ENCODE measurements around the gene COL15A1.
A peak's percentile ranks its signal among the peaks of the same experiment; 100 is the strongest.

Gene COL15A1

DNA sequence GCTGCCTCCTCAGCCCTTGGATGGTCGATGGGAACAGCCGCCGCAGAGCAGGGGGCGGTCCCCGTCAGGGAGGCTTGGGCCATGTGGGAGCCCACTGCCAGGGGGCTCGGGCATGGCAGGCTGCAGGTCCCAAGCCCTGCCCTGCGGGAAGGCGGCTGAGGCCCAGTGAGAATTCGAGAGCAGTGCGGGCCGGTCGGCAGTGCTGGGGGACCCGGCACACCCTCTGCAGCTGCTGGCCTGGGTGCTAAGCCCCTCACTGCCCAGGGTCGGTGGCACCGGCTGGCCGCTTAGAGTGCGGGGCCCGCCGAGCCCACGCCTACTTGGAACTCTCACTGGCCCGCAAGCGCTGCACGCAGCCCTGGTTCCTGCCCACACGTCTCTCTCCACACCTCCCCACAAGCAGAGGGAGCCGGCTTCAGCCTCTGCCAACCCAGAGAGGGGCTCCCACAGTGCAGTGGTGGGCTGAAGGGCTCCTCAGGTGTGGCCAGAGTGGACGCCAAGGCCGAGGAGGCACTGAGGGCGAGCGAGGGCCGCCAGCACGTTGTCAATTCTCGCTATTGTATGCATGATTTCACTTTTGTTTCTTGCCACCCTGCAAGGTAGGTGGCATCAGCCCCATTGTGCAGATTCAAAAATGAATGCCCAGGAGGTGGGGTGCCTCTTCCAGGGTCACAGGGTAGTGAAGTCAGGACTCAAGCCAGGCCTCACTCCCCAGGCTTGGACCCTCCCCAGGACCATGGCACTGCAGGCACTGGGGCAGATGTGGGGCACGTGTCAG, 48.6 kb downstream of the COL15A1 start:
- Mint-ChIP-seq H3K9me3 (peaks cover 2% of the 10 kb centered on the region), H3K4me3 (no peak overlapping the region), H3K27me3 (peaks cover 40% of the 10 kb centered on the region), H3K27ac (no peak overlapping the region), H3K4me1 (peaks cover 4% of the 10 kb centered on the region), H3K36me3 (no peaks in the 10 kb centered on the region)
- CTCF ChIA-PET: interaction anchor here (1.7 to 14.9 kb wide), 2 partner anchors 149 kb away, joined by 6 to 298 read pairs; no protein-coding TSS in a partner anchor
- DNase-seq: no peak

DNA sequence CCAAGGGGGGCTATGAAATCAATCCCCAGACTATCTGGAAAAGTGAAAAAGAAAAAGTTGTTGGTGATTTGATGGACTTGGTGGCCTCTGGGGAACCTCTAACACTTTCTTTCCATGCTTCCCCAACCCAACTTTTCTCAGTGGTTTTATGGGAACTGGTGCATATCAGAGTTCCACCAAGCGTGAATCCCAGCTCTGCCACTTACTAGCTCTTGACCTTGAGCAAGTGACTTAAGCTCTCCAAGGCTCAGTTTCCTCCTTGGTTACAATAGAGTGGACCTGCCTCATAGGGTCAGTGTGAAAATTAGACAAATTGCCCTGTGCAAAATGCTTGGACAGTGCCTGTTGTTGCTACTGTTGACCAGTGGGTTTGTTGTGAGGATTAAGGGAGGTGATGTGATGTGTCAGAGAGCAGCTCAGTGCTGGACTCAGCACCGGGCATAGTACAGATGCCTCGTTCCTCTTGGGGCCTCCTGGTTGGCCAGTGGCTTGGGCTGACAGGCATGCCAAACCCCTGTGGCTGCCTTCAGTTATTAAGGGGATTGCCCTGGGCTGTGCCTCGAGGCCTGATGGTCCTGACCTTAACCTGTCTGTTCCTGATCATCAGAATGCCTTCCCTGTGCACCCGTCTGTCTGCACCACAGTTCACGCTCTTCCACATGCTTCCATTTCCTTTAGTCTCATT, 49.3 kb downstream of the COL15A1 start:
- Mint-ChIP-seq H3K27ac (no peak overlapping the region), H3K4me3 (no peak overlapping the region), H3K4me1 (peaks cover 4% of the 10 kb centered on the region), H3K27me3 (peaks cover 45% of the 10 kb centered on the region), H3K36me3 (no peaks in the 10 kb centered on the region), H3K9me3 (peaks cover 2% of the 10 kb centered on the region)
- DNase-seq: no peak
- CTCF ChIA-PET: interaction anchor here (14.9 kb wide), 1 partner anchor 148 kb away, joined by 298 read pairs; no protein-coding TSS in a partner anchor

DNA sequence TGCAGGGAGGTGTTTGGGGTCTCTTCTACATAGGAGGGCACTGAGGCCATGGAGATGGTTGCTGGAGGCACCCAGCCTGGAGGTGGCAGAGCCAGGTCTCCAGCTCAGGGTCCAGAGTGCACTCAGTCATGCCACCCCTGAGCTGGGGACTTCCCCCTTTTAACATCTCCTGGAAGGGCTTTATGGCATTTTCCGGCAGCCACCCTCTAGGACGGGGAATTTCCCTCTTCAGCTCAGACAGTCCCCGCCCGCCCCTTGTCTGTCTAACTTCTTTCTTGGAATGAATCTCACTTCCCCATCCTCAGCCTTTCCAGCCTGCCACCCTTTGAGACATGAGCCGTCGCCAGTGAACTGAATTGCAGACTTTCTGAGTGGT, 49.9 kb downstream of the COL15A1 start:
- Mint-ChIP-seq H3K4me1 (peaks cover 4% of the 10 kb centered on the region), H3K36me3 (no peaks in the 10 kb centered on the region), H3K9me3 (peaks cover 2% of the 10 kb centered on the region), H3K27ac (no peak overlapping the region), H3K4me3 (no peak overlapping the region), H3K27me3 (peaks cover 48% of the 10 kb centered on the region)
- DNase-seq: no peak
- CTCF ChIA-PET: interaction anchor here (1.1 to 14.9 kb wide), 3 partner anchors 12 to 148 kb away, joined by 3 to 298 read pairs (median 4); no protein-coding TSS in a partner anchor

DNA sequence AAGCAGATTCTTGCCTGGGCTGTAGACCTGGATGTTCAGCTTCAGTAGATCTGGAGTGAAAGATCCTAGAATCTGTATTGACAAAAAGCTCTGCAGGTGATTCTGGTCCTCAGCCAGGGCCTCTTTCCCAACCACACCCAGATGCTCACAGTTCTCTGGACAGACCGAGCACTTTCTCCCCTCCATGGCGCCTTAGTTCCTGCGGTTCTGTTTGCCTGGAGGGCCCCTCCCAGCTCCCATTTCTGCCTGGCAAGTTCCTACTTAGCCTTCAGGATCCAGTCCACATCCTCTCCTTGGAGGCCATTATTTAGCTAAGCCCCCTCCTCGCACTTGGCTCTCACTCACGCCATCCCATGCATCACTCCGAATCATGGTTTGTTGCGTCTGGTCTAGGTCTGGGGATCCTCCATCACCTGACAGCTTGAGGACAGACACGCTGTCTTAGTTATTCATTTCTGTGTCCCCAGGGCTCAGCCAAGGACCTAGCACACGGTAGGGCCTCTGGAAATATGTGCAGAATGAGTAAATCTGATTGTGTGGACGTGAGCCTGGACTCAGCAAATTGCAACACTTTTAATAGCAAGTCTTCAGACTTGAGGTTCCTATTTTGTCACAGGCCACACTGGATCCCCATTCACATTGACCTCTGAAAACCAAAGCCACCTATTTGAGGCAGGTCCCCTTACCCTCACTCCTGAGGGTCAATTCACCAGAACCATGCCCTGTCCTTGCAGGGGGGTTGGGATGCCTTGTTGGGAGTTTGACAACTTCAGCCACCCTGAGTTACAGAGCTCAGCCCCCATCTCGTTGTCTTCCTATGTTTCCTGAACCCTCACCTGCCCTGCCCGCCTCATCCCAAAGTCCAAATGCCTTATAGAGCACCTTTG, 50.7 kb downstream of the COL15A1 start:
- Mint-ChIP-seq H3K4me3 (no peak overlapping the region), H3K36me3 (no peaks in the 10 kb centered on the region), H3K27ac (no peak overlapping the region), H3K4me1 (peaks cover 4% of the 10 kb centered on the region), H3K27me3 (peaks cover 53% of the 10 kb centered on the region), H3K9me3 (peaks cover 2% of the 10 kb centered on the region)
- CTCF ChIA-PET: interaction anchor here (1.1 to 14.9 kb wide), 5 partner anchors 13 to 147 kb away, joined by 3 to 298 read pairs (median 4); no protein-coding TSS in a partner anchor
- DNase-seq: no peak

DNA sequence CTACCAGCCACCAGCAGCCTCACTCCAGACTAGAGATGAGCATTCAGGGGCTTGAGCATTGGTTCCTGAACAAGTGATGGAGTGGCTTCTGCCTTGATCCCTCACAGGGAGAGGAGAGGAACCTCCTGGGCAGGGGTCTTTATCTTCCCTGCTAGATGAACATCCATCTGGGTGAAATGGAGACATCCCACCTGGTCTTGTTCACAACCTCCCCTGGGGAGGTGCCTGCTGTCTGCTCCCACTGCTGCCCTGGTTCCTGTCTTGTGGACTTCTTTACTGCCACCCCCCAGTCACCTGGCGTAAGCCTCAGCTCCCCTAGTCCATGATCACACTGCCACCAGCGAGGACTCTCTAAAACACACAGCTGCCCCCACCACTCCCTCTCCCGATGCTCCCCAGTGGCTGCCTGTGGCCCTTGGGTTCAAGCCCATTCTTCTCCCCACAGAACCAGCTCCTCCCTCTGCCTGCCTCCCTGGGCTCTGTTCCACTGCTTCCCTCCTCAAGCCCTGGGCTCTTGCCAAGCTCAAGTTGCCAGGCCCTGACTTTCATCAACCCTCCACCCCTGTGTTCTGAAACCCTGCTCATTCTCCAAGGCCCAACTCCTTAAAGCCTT, 51.5 kb downstream of the COL15A1 start:
- H3K27me3 Mint-ChIP-seq: peaks cover 53% of the 10 kb centered on the region
- CTCF ChIA-PET: interaction anchor here (1.4 to 14.9 kb wide), 5 partner anchors 17 to 146 kb away, joined by 3 to 298 read pairs (median 31); no protein-coding TSS in a partner anchor
- H3K27ac Mint-ChIP-seq: no peak overlapping the region
- DNase-seq: no peak
- peaks cover 4% of the 10 kb centered on the region for H3K4me1 Mint-ChIP-seq
- no peak overlapping the region for H3K4me3 Mint-ChIP-seq
- peaks cover 2% of the 10 kb centered on the region for H3K9me3 Mint-ChIP-seq
- H3K36me3 Mint-ChIP-seq: no peaks in the 10 kb centered on the region

DNA sequence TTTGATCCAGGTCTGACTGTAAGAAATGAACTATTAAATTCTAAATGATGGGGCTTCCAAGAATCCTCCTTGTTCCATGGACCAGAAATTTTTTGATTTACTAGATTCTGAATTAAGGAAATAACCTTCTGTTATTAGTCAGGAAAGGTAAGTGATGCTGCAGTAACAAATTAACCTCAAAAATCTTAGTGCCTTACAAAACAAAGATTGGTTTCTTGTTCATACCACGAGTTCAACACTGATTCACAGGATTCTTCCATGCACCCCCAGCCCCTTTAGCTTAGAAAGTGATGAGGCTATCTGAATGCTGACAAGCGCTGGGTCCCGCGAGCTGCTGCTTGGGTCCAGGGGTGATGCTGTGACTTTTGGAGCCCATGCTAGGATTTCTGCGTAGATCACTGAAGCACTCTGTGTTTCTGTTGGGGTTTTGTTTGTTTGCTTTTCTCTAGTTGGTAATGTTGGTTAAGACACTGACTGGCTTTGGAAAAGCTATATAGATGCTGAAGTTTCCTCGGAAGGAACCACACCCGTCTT, 52.3 kb downstream of the COL15A1 start:
- no peak overlapping the region for H3K27ac Mint-ChIP-seq
- CTCF ChIA-PET: interaction anchor here (1.0 to 14.9 kb wide), 7 partner anchors 9 to 189 kb away, joined by 3 to 298 read pairs (median 6); no protein-coding TSS in a partner anchor
- peaks cover 46% of the 10 kb centered on the region for H3K27me3 Mint-ChIP-seq
- DNase-seq: no peak
- H3K4me3 Mint-ChIP-seq: no peak overlapping the region
- no peaks in the 10 kb centered on the region for H3K36me3 Mint-ChIP-seq
- no peaks in the 10 kb centered on the region for H3K9me3 Mint-ChIP-seq
- peaks cover 13% of the 10 kb centered on the region for H3K4me1 Mint-ChIP-seq

DNA sequence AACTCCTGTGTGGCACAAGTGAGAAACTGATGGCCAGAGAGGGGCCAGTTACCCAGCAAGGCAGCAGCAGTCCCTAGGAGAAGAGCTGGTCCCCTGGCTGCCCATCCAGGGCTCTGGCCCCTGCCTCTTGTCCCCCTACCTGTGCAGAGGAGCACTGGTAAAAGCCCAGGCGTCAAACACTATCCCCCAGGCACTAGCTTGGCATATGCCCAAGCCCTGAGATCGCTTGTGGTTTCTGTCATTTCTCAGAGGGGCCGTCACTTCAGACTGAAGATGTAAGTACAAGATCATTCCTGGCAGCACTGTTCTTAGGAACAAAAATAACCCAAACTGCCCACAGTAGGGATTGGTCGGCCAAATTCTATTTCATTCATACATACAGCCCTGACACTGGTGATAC, 53.9 kb downstream of the COL15A1 start:
- Mint-ChIP-seq H3K36me3 (no peaks in the 10 kb centered on the region), H3K27ac (no peak overlapping the region), H3K27me3 (peaks cover 46% of the 10 kb centered on the region), H3K4me3 (no peak overlapping the region), H3K4me1 (peaks cover 28% of the 10 kb centered on the region), H3K9me3 (no peaks in the 10 kb centered on the region)
- no peak for DNase-seq
- CTCF ChIA-PET: interaction anchor here (1.0 to 14.9 kb wide), 24 partner anchors 8 to 195 kb away, joined by 3 to 298 read pairs (median 4); partner anchors contain the start of genes GALNT12 and TGFBR1

DNA sequence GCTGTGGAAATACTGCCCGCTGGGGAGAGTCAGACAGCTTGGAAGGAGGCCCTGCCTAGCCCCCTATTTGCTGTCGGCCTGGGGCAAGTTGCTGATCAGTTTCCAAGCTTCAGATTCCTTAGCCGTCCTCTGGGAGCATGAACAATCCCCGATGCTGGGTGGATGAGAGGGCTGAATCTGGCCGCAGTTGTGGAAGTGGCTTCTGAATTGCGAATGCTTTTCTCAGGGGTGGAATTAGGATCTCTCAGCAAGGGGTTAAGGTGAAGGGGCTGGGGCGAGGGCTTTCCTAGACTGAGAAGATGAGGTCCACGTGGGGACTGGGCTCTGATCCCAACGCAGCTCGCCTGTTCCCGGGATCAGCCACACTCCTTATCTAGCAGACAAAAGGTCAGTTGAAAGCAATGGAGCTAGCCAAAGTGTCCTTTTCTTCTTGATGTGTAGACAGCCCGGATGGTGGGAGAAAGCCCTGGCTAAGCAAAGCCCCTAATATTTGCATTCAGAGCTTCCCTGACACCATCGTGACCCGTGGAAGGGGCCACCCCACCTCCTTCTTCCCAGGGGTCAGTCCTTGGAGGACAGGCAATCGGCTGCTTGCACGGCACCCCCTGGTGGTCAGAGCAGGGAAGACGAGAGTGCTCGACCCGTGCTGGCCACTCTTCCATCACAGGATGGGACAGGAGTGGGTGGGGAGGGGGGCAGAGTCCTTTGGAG, 54.9 kb downstream of the COL15A1 start:
- H3K4me3 Mint-ChIP-seq: no peak overlapping the region
- H3K27me3 Mint-ChIP-seq: peaks cover 50% of the 10 kb centered on the region
- no peaks in the 10 kb centered on the region for H3K36me3 Mint-ChIP-seq
- H3K27ac Mint-ChIP-seq: no peak overlapping the region
- CTCF ChIA-PET: interaction anchor here (0.7 to 14.9 kb wide), 29 partner anchors 9 to 196 kb away, joined by 3 to 298 read pairs (median 4); partner anchors contain the start of genes GALNT12 and TGFBR1
- peaks cover 31% of the 10 kb centered on the region for H3K4me1 Mint-ChIP-seq
- no peaks in the 10 kb centered on the region for H3K9me3 Mint-ChIP-seq
- DNase-seq: peak; percentile 72

DNA sequence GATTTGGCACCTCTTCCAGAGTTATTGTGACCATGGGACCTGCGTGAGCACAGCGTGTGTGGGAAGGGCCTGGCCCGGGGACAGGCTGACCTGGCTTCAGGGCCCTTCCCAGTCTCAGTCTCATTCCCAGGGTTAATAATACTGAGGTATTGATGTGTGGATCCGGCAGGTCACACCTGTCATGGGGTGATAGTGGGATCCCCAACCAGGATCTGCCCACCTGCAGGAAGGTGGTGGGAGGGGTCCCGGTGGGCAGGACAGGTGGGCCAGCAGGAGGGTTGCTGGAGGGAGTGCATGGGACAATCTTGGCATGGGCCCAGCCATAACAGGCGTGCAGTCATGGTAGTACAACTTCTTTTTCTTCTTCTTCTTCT, 55.4 kb downstream of the COL15A1 start:
- CTCF ChIA-PET: interaction anchor here (0.6 to 14.9 kb wide), 23 partner anchors 9 to 987 kb away, joined by 3 to 298 read pairs (median 4); partner anchors contain the start of gene TGFBR1

DNA sequence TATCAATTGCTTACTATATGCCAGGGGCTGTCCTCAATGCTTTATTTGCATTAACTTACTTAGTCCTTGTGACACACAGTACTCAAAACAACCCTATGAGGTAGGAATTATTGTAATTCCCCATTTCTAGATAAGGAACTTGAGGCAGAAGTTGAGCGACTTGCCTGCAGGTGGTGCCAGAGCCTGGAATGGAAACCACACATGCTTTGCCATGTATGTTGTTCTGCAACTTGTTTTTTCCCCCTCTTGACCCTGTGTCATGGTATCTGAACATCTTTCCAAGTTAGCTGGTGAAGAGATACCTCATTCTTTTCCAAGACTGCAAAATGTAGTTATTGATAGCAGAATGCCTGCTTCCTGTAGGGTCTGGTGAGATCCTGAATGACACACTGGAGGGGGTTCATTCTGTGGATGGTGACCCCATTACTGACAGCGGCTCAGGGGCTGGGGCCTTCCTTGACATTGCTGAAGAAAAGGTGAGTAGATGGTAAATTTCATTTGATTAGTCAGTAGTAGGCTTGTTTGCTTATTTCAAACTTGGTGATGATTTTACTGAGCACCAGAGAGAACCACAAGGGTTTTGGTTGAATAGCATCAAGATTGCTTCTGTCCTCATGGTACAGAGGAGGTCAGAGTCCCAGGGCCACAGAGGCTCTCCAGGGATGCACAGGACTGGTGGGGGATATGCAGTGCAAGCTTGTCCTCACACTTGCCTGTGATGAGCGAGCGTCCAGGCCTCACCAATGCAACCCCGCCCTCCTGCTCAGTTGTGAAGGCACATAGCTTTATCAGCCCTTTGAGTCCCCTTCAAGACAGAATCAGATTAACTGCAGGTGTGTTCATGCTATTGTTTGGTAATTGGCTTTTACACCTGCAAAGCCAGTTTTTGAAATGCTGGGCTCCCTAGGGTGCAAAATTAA, 57.0 kb downstream of the COL15A1 start:
- H3K9me3 Mint-ChIP-seq: no peaks in the 10 kb centered on the region
- no peak overlapping the region for H3K4me3 Mint-ChIP-seq
- no peak overlapping the region for H3K27ac Mint-ChIP-seq
- H3K36me3 Mint-ChIP-seq: no peaks in the 10 kb centered on the region
- CTCF ChIA-PET: interaction anchor here (0.7 to 14.9 kb wide), 20 partner anchors 10 to 186 kb away, joined by 3 to 298 read pairs (median 6); partner anchors contain the start of gene TGFBR1
- peaks cover 54% of the 10 kb centered on the region for H3K27me3 Mint-ChIP-seq
- peaks cover 29% of the 10 kb centered on the region for H3K4me1 Mint-ChIP-seq
- peak; percentile 80 for DNase-seq

More for the DNA sequence above, 55.4 kb downstream of the COL15A1 start:
- Mint-ChIP-seq H3K27me3 (peaks cover 50% of the 10 kb centered on the region), H3K36me3 (no peaks in the 10 kb centered on the region), H3K9me3 (no peaks in the 10 kb centered on the region), H3K27ac (no peak overlapping the region), H3K4me3 (no peak overlapping the region), H3K4me1 (peaks cover 29% of the 10 kb centered on the region)
- no peak for DNase-seq

DNA sequence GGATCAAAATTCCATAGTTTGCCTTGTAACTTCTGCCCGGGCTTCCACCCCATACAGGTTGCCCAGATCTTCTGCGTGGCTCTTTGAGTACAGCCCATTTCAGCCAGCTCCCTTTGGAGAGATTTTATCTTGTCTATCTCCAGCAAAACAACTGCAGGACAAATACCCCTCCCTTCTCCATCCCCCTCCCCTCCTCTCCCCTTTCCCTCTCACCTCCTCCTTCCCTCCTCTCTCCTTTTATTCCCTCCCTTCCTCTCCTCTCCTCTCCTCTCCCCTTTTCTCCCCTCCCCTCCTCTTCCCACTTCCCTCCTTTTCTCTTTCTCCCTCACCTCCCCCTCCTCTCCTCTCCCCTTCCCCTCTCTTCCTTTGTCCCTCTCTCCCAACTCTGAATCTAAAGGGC, 58.2 kb downstream of the COL15A1 start:
- Mint-ChIP-seq H3K27me3 (peaks cover 54% of the 10 kb centered on the region), H3K36me3 (no peaks in the 10 kb centered on the region), H3K9me3 (no peaks in the 10 kb centered on the region), H3K4me3 (no peak overlapping the region), H3K4me1 (peaks cover 29% of the 10 kb centered on the region), H3K27ac (no peak overlapping the region)
- CTCF ChIA-PET: interaction anchor here (0.8 to 14.9 kb wide), 11 partner anchors 10 to 183 kb away, joined by 4 to 298 read pairs (median 7); partner anchors contain the start of gene TGFBR1
- DNase-seq: no peak

DNA sequence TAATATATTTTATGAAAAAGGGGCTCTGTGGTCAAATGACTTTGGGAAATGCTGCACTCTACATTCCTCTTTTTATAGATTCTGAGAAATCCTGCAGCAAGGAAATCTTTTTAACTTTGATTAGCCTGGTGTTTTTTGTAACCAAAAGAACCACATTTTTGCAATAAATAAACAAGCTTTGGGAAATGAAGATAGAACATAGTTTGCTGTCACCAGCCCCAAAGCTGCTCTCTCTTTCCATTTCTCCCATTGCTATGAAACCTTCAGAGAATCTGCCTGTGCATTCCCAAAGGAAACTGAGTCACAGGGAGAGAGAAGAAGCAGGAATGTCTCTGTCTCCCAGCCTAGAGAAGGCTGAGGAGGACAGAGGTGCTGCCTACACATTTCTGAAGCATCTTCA, 59.0 kb downstream of the COL15A1 start:
- Mint-ChIP-seq H3K27ac (no peak overlapping the region), H3K4me1 (peaks cover 29% of the 10 kb centered on the region), H3K36me3 (no peaks in the 10 kb centered on the region), H3K4me3 (no peak overlapping the region), H3K9me3 (no peaks in the 10 kb centered on the region), H3K27me3 (peaks cover 47% of the 10 kb centered on the region)
- CTCF ChIA-PET: interaction anchor here (3.4 to 14.9 kb wide), 2 partner anchors 11 to 139 kb away, joined by 15 to 298 read pairs; no protein-coding TSS in a partner anchor
- DNase-seq: no peak
